Measurements from ENCODE around the gene NCS1.

Gene NCS1

DNA sequence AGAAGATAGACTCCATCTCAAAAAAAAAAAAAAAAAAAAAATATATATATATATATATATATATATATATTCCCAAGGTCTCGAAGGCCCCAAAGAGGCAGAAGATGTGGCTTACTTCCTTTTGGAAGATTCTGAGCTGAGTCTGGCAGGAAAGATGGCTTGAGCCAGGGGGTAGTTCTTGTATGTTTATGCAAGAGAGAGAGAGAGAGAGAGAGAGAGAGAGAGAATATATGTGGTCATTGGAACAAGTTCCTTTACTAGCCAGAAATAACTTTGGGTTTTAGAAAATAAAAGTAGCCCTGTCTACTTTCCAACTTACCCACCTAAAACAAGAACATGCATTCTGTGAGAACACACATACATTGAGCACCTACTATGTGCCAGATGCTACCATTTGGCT lies 17.6 kb downstream of the NCS1 start:
- Histone ChIP-seq H3K27ac (ENCODE audit: low read length) (no peak overlapping the region), H3K9me3 (ENCODE audit: control insufficient read depth, low read depth, low read length) (no peaks in the 10 kb centered on the region), H3K4me1 (ENCODE audit: control insufficient read depth, low read depth, low read length) (peaks cover 44% of the 10 kb centered on the region), H3K9ac (ENCODE audit: low read length) (no peak overlapping the region), H3K36me3 (ENCODE audit: control insufficient read depth, low read depth, low read length) (no peaks in the 10 kb centered on the region), H3K4me3 (ENCODE audit: low read length) (no peak overlapping the region), H3K27me3 (ENCODE audit: control insufficient read depth, insufficient read depth, low read length) (no peaks in the 10 kb centered on the region)

DNA sequence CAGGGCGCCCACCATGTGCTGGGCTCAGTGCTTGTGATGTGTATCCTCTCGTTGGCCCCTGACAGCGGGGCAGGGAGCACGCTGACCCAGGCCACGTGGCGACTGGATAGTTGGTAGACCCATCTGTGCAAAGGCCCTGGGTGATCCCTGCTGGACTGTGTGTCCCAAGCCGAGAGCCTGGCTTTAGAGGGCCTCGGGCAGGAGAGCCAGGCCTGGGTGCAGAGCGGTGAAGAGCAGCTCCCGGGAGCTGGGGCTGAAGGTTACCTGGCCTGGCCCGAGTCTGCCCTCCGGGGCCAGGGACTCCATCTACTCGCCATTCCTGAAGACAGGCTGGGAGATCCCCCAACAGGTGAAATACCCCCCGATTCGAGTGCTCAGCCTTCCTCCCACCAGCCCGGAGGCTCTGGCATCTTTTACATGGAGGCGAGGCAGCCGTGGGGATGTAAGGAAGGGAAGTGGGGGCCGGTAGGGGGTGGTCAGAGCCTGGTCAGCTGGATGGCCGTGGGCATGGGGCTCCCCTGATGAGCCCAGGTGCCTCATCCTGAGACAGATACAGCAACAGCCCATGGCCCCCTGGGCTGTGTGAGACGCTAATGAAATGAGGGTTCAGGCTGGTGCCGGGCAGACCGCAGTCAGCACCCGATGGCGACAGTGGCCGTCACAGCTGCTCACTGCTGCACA lies 19.0 kb downstream of the NCS1 start:
- no peak overlapping the region for H3K27ac ChIP-seq (ENCODE audit: low read length)
- no peaks in the 10 kb centered on the region for H3K9me3 ChIP-seq (ENCODE audit: control insufficient read depth, low read depth, low read length)
- no peaks in the 10 kb centered on the region for H3K27me3 ChIP-seq (ENCODE audit: control insufficient read depth, insufficient read depth, low read length)
- peaks cover 30% of the 10 kb centered on the region for H3K4me1 ChIP-seq (ENCODE audit: control insufficient read depth, low read depth, low read length)
- H3K9ac ChIP-seq (ENCODE audit: low read length): no peak overlapping the region
- no peak overlapping the region for H3K4me3 ChIP-seq (ENCODE audit: low read length)
- H3K36me3 ChIP-seq (ENCODE audit: control insufficient read depth, low read depth, low read length): no peaks in the 10 kb centered on the region

DNA sequence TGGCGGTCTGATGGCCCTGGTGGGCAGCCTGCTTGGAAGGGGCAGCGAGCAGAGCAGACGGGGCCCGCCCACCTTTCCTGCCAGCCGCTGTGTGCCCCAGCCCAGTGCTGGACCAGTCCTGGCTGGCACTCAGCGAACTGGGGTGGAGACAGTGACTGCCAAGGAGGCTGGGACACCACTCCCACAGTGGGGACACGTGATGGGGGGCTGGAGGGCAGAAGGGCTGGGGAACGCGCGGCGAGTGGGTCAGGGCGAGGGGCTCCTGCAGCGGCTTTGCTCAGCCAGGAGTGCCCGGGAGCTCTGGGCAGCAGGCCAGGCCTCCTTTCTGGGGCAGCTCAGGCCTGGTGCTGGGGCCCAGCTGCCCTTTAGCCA lies 19.5 kb downstream of the NCS1 start:
- Histone ChIP-seq H3K4me1 (ENCODE audit: control insufficient read depth, low read depth, low read length) (peaks cover 25% of the 10 kb centered on the region), H3K4me3 (ENCODE audit: low read length) (no peak overlapping the region), H3K9me3 (ENCODE audit: control insufficient read depth, low read depth, low read length) (no peaks in the 10 kb centered on the region), H3K9ac (ENCODE audit: low read length) (no peak overlapping the region), H3K36me3 (ENCODE audit: control insufficient read depth, low read depth, low read length) (no peaks in the 10 kb centered on the region), H3K27me3 (ENCODE audit: control insufficient read depth, insufficient read depth, low read length) (no peaks in the 10 kb centered on the region), H3K27ac (ENCODE audit: low read length) (no peak overlapping the region)

DNA sequence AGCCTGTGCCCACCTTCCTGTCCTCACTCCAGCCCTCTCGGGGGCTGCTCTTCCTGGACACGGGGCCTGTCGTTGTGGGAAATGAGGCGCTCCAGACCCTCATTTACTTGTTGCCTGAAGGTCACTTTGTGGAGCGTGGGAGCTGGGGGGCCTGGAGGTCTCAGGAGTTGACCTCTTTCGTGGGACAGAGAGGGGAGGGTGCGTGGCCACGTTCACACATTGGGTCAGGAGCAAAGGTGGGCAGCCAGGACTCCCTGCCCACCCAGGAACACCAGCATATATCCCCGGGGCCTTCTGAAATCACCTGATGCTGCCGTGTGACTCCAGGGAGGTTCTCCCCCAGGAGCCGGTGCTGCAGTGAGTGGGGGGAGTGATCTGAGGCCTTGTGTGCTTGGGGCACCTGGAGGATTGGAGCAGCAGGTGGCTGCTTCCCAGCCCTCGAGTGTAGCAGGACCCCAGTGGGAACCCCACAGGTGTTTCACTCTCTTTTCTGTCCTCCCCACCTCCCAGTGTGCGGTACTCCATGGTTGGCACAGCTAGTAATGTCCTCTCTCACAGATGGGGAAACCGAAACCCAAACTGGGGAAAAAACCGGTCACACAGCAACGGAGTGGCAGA lies 20.3 kb downstream of the NCS1 start:
- Histone ChIP-seq H3K9ac (ENCODE audit: low read length) (no peak overlapping the region), H3K36me3 (ENCODE audit: control insufficient read depth, low read depth, low read length) (no peaks in the 10 kb centered on the region), H3K4me1 (ENCODE audit: control insufficient read depth, low read depth, low read length) (peaks cover 17% of the 10 kb centered on the region), H3K27me3 (ENCODE audit: control insufficient read depth, insufficient read depth, low read length) (no peaks in the 10 kb centered on the region), H3K27ac (ENCODE audit: low read length) (no peak overlapping the region), H3K9me3 (ENCODE audit: control insufficient read depth, low read depth, low read length) (no peaks in the 10 kb centered on the region), H3K4me3 (ENCODE audit: low read length) (no peak overlapping the region)

DNA sequence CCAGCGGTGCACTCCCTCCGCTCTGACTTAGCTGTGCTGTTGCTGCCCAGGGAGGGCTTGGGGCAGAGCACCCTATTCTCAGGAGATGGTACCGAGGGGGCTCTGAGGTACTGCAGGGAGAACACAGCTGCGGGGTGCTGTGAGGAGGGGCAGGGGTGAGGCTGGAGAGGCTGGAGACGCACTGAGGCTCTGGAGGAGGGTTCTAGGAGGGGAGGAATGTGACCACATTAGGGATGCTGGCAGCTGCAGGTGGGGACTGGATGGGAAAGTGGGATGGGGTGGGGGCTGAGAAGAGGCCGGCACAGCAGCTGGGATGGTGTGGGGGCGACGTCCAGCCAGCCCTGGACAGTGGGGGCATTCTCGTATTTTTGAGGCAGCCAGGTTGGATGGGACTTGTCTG lies 20.9 kb downstream of the NCS1 start:
- Histone ChIP-seq H3K27me3 (ENCODE audit: control insufficient read depth, insufficient read depth, low read length) (no peaks in the 10 kb centered on the region), H3K4me3 (ENCODE audit: low read length) (no peak overlapping the region), H3K9me3 (ENCODE audit: control insufficient read depth, low read depth, low read length) (no peaks in the 10 kb centered on the region), H3K9ac (ENCODE audit: low read length) (no peak overlapping the region), H3K27ac (ENCODE audit: low read length) (no peak overlapping the region), H3K36me3 (ENCODE audit: control insufficient read depth, low read depth, low read length) (no peaks in the 10 kb centered on the region), H3K4me1 (ENCODE audit: control insufficient read depth, low read depth, low read length) (peaks cover 14% of the 10 kb centered on the region)

- Histone ChIP-seq H3K27ac (ENCODE audit: low read length) (no peak overlapping the region), H3K27me3 (ENCODE audit: control insufficient read depth, insufficient read depth, low read length) (no peaks in the 10 kb centered on the region), H3K9ac (ENCODE audit: low read length) (no peak overlapping the region), H3K4me1 (ENCODE audit: control insufficient read depth, low read depth, low read length) (peaks cover 14% of the 10 kb centered on the region), H3K9me3 (ENCODE audit: control insufficient read depth, low read depth, low read length) (no peaks in the 10 kb centered on the region), H3K4me3 (ENCODE audit: low read length) (no peak overlapping the region), H3K36me3 (ENCODE audit: control insufficient read depth, low read depth, low read length) (no peaks in the 10 kb centered on the region)
These were observed 21.6 kb downstream of the NCS1 start for GRCh38 chr9:130193531-130194377.

GRCh38 chr9:130194378-130194932 lies 22.3 kb downstream of the NCS1 start:
- Histone ChIP-seq H3K4me3 (ENCODE audit: low read length) (no peak overlapping the region), H3K9ac (ENCODE audit: low read length) (no peak overlapping the region), H3K27me3 (ENCODE audit: control insufficient read depth, insufficient read depth, low read length) (no peaks in the 10 kb centered on the region), H3K27ac (ENCODE audit: low read length) (no peak overlapping the region), H3K4me1 (ENCODE audit: control insufficient read depth, low read depth, low read length) (peaks cover 14% of the 10 kb centered on the region), H3K36me3 (ENCODE audit: control insufficient read depth, low read depth, low read length) (no peaks in the 10 kb centered on the region), H3K9me3 (ENCODE audit: control insufficient read depth, low read depth, low read length) (no peaks in the 10 kb centered on the region)

DNA sequence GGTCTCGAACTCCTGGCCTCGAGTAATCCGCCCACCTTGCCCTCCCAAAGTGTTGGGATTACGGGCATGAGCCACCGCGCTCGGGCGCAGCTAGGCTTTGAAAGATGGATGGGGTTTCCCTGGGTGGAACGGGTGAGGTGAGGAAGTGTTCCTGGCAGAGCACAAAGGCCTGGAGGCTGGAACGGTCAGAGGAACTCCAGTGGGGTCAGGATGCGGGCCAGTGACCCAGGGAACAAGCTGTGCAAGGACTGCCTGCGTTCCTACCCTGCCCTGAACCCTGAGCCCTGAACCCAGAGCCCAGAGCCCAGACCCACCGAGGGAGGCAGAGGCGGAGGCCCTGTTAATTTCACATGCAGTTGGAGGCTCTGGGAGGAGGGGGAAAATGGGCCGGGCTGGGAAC lies 23.4 kb downstream of the NCS1 start:
- Histone ChIP-seq H3K4me1 (ENCODE audit: control insufficient read depth, low read depth, low read length) (peaks cover 14% of the 10 kb centered on the region), H3K27me3 (ENCODE audit: control insufficient read depth, insufficient read depth, low read length) (no peaks in the 10 kb centered on the region), H3K27ac (ENCODE audit: low read length) (no peak overlapping the region), H3K36me3 (ENCODE audit: control insufficient read depth, low read depth, low read length) (no peaks in the 10 kb centered on the region), H3K9ac (ENCODE audit: low read length) (no peak overlapping the region), H3K9me3 (ENCODE audit: control insufficient read depth, low read depth, low read length) (no peaks in the 10 kb centered on the region), H3K4me3 (ENCODE audit: low read length) (no peak overlapping the region)

DNA sequence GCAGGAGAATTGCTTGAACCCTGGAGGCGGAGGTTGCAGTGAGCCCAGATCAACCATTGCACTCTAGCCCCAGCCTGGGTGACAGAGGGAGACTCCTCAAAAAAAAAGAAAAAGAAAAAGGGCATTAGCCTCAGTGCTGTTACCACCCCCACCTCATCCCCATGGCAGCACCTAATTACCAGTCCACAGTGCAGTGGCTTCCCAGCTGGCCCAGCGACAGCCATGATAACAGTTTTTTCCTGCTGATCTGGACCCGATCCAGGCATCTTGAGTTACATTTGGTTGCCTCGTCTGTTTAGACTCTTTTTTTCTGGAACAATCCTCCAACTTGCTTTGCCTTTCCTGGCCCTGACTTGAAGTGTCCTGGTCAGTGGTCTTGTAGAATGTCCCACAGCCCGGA lies 24.4 kb downstream of the NCS1 start:
- H3K27me3 ChIP-seq (ENCODE audit: control insufficient read depth, insufficient read depth, low read length): no peaks in the 10 kb centered on the region
- H3K27ac ChIP-seq (ENCODE audit: low read length): no peak overlapping the region

GRCh38 chr9:130197386-130197785 lies 25.2 kb downstream of the NCS1 start:
- Histone ChIP-seq H3K36me3 (ENCODE audit: control insufficient read depth, low read depth, low read length) (no peaks in the 10 kb centered on the region), H3K4me3 (ENCODE audit: low read length) (no peak overlapping the region), H3K27me3 (ENCODE audit: control insufficient read depth, insufficient read depth, low read length) (no peaks in the 10 kb centered on the region), H3K9me3 (ENCODE audit: control insufficient read depth, low read depth, low read length) (no peaks in the 10 kb centered on the region), H3K9ac (ENCODE audit: low read length) (no peak overlapping the region), H3K4me1 (ENCODE audit: control insufficient read depth, low read depth, low read length) (peaks cover 14% of the 10 kb centered on the region), H3K27ac (ENCODE audit: low read length) (no peak overlapping the region)

More for the DNA sequence above, 24.4 kb downstream of the NCS1 start:
- peaks cover 14% of the 10 kb centered on the region for H3K4me1 ChIP-seq (ENCODE audit: control insufficient read depth, low read depth, low read length)
- no peaks in the 10 kb centered on the region for H3K9me3 ChIP-seq (ENCODE audit: control insufficient read depth, low read depth, low read length)
- H3K36me3 ChIP-seq (ENCODE audit: control insufficient read depth, low read depth, low read length): no peaks in the 10 kb centered on the region
- H3K9ac ChIP-seq (ENCODE audit: low read length): no peak overlapping the region
- no peak overlapping the region for H3K4me3 ChIP-seq (ENCODE audit: low read length)

DNA sequence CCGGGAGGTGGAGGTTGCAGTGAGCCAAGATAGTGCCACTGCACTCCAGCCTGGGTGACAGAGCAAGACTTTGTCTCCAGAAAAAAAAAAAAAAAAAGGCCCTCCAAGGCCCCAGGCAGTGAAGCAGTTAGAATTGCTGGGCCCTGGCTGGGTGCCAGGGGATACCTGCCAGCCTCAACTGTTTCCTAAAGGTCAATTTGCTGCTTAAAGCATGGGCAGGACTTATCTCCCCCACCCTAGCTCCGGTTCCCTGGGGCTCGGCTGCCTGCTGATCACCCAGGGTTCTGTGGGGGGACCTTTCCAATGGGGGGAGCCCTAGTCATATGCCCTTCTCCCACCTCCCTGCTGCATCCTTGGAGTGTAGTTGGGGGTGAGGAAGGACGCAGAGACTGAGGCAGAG lies 25.7 kb downstream of the NCS1 start:
- H3K4me3 ChIP-seq (ENCODE audit: low read length): no peak overlapping the region
- H3K4me1 ChIP-seq (ENCODE audit: control insufficient read depth, low read depth, low read length): peaks cover 13% of the 10 kb centered on the region
- H3K36me3 ChIP-seq (ENCODE audit: control insufficient read depth, low read depth, low read length): no peaks in the 10 kb centered on the region
- H3K9ac ChIP-seq (ENCODE audit: low read length): no peak overlapping the region
- H3K27ac ChIP-seq (ENCODE audit: low read length): no peak overlapping the region
- H3K27me3 ChIP-seq (ENCODE audit: control insufficient read depth, insufficient read depth, low read length): no peaks in the 10 kb centered on the region
- no peaks in the 10 kb centered on the region for H3K9me3 ChIP-seq (ENCODE audit: control insufficient read depth, low read depth, low read length)

Measured in iPS-18a (cell line).